HG03135 (cell line): Measurements from ENCODE around the gene AMPD1.

Source experiments
- ATAC-seq: cut with Tn5 transposase; IDR thresholded peaks from one replicate; pipeline ENCODE4 v1.9.1; 2021; ENCODE audit warnings: mild to moderate bottlenecking, moderate library complexity; ENCODE audit not compliant: unreplicated experiment

The AMPD1 gene

DNA sequence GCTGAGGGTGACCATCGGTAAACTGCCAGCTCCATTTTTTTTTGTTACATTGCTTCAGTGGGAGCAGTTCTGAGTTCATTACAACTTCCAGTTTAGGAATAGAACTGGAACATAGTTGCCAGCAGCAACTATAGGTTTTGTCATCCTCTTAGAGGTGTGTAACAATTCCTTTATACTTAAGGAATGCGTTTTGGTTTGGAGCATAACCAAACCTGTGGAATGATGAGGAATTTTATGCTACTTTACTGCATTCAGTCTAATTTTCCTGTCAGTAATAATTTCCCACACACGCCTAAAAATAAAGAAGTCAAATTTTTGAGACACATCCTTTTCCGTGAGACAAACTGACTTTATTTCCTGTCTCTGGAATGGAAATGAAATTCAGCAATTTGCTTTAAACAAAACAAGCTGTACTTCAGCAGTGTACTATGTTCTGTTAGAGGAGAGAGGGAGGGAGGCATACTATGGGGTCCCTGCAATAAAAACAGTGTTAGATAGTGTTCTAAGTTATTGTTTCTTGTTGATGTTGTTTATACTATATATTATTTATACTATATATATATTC is 4.8 kb upstream of the AMPD1 start:
- ATAC-seq: no peak

DNA sequence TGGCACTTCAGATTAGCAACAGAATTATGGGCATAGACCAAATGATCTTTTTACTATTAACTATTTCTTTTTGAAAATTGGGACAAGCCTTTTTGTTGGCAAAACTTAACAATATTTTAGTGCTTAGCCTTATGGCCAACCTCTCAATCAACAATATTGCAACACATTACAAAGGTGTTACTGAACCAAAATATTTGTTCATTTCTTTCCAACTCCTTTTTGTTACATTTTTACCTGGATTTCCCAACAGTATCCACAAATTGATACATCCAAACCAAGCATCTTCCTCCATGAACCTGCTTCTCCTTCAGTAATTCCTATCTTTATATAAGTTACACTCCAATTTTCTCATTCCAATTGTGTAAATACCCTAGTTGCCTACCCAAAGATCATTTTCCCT is 1.5 kb upstream of the AMPD1 start:
- ATAC-seq: no peak

DNA sequence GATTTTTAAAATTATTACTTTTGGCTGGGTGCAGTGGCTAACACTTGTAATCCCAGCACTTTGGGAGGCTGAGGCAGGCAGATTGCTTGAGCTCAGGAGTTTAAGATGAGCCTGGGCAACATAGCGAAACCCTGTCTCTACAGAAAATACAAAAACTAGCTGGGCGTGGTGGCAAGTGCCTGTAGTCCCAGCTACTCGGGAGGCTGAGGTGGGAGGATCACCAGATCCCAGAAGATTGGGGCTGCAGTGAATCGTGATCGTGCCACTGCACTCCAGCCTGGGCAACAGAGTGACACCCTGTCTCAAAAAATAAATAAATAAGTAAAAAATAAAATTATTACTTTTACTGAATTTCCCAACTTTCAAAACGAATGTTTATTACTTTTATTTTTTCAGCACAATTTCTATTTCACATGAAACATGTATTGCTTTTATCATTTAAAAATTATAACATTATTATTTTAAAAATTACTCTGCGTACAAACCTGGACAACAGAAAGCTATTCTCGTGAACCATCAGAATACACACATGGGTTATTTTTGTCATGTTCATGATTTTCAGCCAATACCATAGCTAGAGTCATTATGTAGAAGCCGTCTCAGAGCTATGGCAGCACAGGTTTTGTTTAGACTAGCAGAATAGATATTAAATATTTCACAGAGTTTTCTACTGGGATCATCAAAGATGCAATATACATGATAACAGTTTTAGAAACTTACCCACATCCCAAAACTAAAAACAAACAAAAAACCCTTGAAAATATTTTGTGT is 621 bp downstream of the AMPD1 start:
- ATAC-seq: no peak

DNA sequence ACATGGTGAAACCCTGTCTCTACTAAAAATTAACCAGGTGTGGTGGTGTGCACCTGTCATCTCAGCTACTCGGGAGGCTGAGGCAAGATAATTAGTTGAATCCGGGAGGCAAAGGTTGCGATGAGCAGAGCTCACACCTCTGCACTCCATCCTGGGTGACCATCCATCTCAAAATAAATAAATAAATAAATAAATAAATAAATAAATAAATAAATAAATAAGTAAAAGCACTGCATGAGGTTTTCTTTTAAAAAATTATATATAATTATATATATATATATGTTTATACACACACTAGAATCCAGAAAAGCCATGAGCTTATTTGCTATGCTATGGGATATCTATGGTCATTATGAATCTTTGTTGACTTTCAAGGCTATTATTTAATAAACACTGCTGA is 2.4 kb downstream of the AMPD1 start:
- no peak for ATAC-seq

DNA sequence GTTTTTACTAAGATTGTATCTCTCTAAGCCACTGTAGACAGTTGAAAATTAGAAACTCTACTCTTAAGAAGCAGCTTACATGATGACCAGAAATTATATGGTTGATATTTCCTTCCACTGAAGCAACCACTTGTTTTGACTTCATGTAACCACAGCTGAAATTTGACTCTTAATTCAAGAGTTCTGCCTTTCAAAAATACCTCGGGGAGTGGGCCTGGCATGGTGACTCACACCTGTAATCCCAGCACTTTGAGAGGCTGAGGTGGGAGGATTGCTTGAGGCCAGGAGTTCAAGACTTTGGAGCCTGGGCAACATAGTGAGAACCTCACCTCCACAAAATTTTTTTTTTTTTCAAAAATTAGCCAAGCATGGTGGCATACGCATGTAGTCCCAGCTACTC is 4.3 kb downstream of the AMPD1 start:
- ATAC-seq: no peak

DNA sequence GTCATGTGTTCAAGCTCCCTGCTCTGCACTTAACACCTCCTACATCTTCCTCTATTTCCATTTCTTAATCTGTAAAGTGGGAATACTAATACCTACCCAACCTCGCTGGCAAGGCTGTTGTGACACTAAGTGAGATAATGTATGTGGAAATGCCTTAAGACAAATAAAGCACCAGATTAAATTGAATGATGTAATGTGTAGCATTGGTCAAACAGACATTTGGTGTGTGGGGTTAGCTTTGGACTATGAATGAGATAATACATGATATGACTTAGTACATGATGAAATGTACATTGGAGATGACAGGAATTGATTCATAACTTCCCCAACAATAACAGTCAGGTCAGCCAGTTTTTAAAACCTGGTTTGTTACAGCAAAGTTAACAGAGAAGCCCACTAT is 5.2 kb downstream of the AMPD1 start:
- no peak for ATAC-seq

DNA sequence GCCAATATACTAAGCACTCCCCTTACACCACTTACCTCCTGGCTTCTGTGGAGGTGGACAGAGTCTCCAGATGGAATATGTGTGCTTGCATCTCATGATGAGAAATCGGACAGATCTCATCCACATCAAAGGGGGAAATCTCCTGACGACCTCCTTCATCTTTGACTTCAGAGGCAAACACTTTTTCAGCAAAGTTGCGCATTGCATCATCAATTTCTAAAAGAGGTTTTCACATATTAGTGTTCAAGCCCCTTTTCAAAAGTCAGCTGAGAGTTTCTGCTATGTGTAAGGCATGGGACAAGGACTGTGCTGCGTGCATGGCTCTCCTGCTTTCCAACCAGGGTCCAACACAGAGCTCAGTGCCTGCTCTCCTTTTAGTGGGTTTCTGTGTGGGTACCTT is 6.8 kb downstream of the AMPD1 start:
- no peak for ATAC-seq

DNA sequence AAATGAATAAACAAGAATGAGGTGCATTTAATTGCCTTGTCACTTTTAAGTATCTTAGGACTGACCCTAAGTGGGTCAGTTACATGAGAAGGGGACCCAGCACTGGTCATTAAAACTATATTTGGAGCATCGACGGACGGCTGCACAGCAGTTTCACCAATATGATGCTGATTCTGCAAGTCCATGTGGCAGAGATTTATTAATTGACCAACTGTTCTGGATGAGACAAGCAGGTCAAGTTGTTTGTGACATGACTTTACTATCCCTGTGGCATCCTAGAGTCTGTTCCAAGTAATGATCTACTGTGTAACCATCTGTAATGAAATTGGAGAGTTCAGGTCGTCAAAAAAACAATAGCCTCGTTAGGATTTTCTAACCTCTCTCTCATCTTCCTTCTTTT is 9.5 kb downstream of the AMPD1 start:
- no peak for ATAC-seq

DNA sequence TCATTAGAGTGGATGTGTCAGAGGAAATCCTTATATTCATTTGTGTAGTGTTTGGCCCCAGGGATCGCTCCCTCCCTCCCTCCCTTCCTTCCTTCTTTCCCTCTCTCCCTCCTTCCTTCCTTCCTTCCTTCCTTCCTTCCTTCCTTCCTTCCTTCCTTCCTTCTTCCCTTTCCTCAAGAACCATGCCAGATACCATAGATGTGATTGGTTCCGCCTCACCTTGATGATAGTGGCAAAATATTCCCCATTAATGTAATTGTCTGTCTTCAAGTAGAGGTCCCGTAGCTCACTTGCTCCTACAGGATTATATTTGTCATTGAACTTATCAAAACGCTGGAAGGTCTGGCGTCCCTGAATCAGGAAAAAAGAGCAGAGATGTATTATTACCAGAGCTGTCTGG is 17.7 kb downstream of the AMPD1 start:
- ATAC-seq: no peak

DNA sequence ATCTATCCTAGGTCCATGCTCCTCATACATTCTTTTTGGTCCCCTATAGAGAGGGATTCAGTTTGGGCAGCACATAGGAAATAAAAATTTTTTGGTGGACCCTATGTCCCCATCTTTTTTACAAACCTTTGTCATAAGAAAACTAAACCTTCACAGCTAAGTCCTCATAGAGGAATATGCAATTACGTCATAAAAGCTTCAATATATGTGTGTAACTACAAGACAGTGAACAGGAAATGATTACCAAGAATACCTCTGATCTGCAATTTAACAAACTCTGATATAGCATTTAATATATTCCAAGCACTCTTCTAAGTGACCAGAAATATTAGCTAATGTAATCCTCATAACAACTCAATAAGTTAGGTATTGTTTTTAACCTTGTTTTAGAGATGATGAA is 19.2 kb downstream of the AMPD1 start:
- no peak for ATAC-seq

DNA sequence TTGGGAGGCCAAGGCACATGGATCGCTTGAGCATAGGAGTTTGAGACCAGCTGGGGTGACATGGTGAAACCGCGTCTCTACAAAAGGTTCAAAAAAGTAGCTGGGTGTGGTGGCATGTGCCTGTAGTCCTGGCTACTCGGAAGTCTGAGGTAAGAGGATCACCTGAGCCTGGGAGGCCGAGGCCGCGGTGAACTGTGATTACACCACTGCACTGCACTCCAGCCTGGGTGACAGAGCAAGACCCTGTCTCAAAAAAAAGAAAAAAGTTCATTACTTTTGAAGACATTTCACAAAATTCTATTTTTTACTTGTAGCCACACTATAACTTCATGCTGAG is 23.4 kb downstream of the AMPD1 start:
- no peak for ATAC-seq

DNA sequence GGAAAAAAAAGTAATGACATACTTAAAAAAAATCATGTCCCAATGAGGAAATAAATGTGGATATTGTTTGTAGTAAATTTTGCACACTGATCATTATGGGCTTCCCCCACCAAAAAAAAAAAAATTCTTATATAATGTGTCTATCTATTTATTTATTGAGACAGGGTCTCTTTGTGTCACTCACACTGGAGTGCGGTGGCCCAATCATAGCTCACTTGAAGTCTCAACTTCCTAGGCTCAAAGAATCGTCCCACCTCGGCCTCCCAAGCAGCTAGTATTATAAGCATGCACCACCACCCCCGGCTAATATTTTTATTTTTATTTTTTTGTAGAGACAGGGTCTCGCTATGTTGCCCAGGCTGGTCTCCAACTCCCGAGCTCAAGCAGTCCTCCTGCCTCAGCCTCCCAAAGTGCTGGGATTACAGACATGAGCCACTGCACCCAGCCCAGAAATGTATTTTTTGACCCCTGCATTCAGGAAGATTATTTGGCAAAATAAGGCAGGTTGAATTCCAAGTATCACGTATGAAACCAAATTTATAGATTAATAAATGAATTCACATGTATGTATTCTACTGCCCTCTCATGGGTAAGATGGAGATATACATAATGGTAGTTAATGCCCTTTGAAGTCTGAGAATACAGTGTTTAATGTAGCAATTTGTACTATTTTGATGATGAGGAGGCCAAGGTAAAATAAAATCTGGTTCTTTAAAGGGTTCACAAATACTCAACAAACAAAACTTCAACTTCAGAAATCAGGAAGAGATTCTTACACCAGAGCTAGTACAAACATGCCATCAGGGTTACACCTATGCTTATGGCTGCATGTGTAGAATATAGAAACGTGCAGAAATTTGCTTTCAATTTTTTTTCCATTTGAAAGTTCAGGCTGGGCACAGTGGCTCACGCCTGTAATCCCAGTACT is 24.1 kb downstream of the AMPD1 start:
- ATAC-seq: no peak

DNA sequence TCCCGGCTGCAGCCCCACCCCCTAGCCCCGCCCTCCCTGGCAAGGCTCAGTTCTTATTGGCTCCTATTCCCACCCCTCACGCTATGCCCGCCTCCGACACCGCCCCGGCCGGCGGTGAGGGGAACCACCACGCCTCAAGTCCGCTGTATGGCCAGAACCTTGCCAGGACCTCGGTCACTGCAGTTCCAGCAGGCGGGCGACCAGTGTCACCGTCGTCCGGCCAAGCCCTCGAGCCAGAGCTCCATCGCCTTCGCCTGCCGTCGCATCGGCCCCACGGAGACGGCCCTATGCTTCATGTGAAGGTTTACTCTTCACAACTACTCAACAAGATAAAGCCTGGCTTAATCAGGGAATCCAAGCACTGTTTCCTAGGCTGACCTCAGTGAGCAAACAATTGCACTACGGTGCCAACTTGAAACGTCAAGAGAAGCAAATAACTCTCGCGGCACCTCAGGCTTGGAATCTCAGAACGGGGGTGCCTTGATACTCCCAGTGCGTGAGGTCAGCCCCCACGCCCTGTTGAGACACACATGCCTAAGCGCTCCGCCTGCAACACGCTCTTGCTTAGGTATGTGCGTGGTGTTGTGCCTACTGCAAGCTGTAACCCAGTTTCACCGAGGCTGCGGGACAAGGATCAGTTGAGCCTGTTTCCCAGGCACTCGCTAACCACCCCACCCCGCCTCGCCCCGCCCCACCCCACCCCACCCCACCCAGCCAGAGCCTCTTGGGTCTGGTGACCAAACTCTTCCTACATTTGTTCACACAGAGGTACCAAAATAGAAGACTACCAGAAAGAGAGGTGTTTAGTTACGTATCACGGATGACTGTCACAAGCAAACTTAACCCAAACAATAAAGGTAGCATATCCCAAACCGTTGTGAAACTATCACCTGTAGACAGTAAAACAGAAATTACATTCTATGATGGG is 25.0 kb downstream of the AMPD1 start:
- peak; percentile 99 for ATAC-seq

DNA sequence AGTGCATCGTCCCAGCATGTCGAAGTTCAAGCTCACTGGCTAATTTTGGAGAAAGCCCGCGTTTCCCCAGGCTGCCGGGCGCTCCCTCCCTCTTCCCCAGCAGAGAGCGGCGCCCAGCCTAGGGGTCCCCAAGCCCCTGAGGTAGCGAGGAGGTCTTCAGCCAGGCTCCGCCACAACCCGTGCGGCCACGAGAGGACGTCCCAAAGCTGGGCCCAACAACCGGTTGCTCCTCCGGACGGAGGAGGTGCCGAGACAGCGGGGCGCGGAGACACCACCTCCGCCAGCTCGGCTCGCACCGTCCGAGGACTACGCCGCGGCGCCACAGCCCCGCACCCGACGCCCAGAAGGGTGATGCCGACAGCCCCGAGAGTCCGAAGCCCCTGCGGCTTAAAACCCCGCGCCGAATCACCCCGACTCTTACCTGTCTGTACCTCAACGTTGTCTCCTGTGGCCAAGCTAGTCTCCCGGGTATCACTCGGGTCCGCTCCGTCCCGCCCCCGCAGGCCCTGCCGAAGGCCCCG is 25.7 kb downstream of the AMPD1 start, which contains the start of gene DENND2C:
TSS of gene DENND2C (minus strand) at position 488 of the 521 bp plus-strand sequence. CDS start 44,065 bp downstream, outside the sequence.
- peak; percentile 67 for ATAC-seq

DNA sequence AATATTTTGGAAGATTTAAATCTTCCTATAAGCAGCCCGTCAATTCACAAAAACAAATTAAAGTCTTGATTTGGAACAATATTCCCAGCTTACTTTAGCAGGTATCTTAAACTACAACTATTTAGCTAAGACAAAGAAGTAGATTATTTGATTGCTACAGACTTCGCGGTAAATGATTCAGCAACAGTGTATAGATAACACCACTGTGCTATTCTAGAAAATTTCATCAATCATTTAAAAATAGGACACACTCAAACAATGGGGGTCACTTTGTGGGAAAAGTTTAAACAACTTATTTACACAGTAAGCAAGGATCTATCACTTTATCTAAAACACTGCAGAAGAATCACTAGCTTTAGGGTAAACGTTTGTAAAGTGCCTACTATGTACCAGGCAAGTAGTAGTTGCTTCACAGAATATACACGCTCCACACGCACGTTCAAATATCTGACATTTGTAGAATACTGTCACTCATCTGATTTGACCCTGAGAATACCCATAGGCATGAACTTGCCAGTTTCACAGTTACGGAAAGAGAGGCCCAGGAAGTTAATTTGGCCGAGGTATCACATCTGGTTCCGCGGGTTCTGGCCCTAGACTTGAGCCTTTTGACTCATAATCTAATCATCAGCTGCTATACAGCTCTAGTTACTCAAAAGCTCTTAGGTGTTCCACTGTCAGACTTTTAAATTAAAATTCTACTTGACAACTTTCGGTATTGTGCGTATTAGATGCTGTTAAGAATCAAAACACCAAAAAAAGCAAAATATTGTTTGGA is 26.4 kb downstream of the AMPD1 start:
- ATAC-seq: no peak

DNA sequence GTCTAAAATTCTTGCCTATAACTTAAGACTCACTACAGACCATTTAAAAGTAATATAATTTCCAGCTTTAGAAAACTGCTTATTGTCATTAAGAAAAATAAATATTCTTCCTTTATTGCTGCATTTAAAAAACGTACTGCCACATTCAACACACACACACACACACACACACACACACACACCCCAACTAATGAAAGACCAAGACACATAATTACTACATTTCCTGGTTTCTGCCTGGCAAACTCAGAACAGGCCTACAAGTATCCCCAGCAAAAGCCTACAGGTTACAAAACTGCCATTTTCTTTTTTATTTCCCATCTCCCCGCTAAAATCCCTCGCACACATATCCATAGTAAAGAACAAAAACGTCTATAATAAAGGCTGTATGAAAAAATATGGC is 27.0 kb downstream of the AMPD1 start:
- no peak for ATAC-seq

DNA sequence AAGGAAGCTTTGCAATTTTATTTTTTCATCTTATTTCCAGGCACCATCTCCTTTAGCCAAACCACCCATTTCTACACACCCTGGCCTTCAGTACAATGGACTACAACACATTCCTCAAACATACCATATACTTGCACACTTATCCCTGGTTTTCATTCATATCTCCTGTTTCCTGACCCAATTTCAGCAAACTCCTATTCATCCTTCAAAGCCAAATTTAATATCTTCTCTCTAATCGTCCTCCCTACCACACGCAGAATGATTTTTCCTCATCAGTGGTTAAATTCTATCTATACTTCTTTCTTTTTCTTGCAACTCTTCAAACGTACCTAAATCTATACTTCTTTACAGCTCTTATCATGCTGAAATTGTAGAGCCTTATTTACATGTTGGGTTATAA is 28.4 kb downstream of the AMPD1 start:
- no peak for ATAC-seq

DNA sequence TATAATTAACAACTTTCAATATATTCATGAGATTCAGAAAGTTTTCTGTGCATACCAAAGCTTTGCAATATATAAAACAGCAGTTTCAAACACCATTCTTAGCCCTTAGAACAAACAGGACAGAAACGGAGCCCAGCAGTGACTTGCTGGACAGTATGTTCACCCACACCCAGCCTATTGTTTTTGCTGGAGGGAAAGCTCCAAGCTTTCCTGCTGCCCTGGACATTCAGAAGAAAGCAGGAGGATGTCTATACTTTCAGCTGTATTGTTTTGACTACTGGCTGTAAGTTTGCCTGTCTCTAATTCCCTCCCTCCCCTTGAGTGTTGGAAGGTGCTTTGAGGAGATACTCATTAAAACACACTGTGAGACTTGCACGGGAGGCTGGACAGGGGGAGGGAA is 35.1 kb downstream of the AMPD1 start:
- ATAC-seq: no peak

DNA sequence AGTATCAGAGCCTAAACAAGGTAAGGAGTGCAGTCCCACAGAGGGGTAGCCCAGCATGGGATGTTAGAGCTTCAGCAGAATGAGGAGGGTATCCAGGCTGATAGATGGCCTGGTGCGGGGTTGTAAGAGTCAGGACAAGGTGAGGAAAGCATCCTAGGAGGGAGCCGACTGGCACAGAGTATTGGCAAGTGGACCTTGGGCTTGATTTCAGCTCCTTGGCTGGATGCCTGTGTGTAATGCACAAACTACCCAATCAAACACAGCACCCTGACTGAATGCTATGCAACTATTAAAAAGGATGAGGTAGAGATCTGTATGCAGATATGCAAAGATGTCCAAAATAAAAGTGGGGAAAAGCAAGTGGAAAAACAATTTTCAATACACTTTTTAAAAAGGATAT is 43.5 kb downstream of the AMPD1 start:
- ATAC-seq: no peak

DNA sequence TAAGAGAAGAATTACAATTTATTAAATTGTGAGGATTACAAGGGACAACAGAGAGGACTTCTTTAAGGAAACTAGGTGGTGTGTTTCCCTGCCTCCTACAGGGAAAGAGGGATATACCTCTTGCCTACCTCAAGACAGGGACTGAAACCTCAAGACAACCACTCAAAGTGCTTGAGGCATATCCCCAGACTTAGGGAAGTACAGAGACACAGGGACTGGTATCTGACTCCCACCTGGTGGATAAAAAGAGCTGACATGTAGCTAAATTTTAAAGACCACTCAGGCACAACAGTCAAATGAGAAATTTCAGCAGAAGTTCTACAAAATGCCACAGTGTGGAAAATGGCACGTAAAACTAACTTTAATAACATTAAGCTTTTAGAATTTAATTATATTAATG is 46.8 kb downstream of the AMPD1 start:
- no peak for ATAC-seq
